HCT116 (cell line): ENCODE results near the gene DGKG. TPM values are rescaled to one million over a fixed set of nuclear protein-coding genes. Genes with fewer than 3 reads are reported as not detected.

Experiments
- ATAC-seq: fragments of 200-7000 bp; cut with Tn5 transposase; 2 replicates; pipeline ENCODE4 v1.9.1; 2020; ENCODE audit warnings: mild to moderate bottlenecking, moderate library complexity
- BruUV-seq: library from RNA; stranded (reverse); fragments of 400-500 nt; replicated peaks from 2 replicates; lab custom pipeline; 2021; lab: Mats Ljungman, UMichigan
- CTCF ChIA-PET: fragments of 300-600 bp; sonication (Branson Sonifier 250); formaldehyde crosslinking; loops from one replicate; lab custom pipeline; 2021; ENCODE audit warnings: antibody characterized with exemption; lab: Charles Lee
- POLR2A ChIA-PET: fragments of 300-600, 350-600 bp; sonication (Branson Sonifier 250); formaldehyde crosslinking; loops from one replicate; lab custom pipeline; 2021; ENCODE audit warnings: antibody characterized with exemption; lab: Charles Lee
- RAD21 ChIA-PET, 2 experiments: fragments of 300-600 bp; sonication (Branson Sonifier 250); formaldehyde crosslinking; loops; one replicate each; lab custom pipeline; 2023; ENCODE audit warnings: low total read pairs in 2 of 2; ENCODE audit not compliant: uncharacterized antibody in 2 of 2, unreplicated experiment in 2 of 2, low non-redundant PET in 1 of 2; lab: Charles Lee
- DNase-seq: peaks from one replicate; pipeline ENCODE4 v3.0.0-alpha.2; 2010; ENCODE audit warnings: low read depth, low spot score
- H2AFZ ChIP-seq: fragments of 200-600 bp; shearing (Covaris generic), sonication (generic); 2 replicates; pipeline ENCODE4 v1.6.1; 2017; ENCODE audit warnings: low read depth, mixed run types, mixed read lengths, antibody characterized with exemption, low read length; ENCODE audit not compliant: poor library complexity, severe bottlenecking
- H3K27ac ChIP-seq: 2 replicates; pipeline ENCODE4 v1.5.1; 2012; ENCODE audit warnings: low read depth, low read length
- H3K27me3 ChIP-seq: fragments of 200-600 bp; sonication (generic); 2 replicates; pipeline ENCODE4 v1.6.1; 2016; ENCODE audit warnings: mixed run types, low read length, mixed read lengths; ENCODE audit not compliant: insufficient read depth
- H3K36me3 ChIP-seq, 2 experiments: fragments of 200-500 bp in 1 of 2; fragments of 200-600 bp in 1 of 2; sonication (Bioruptor generic) in 1 of 2; sonication (generic) in 1 of 2; 2 replicates each; pipeline versions ENCODE4 v1.5.1 to v1.6.1; 2014 to 2016; ENCODE audit warnings: low read length in 2 of 2, inconsistent platforms in 1 of 2, mixed read lengths in 1 of 2, mixed run types in 1 of 2; ENCODE audit not compliant: insufficient read depth in 2 of 2, control insufficient read depth in 1 of 2
- H3K4me1 ChIP-seq, 2 experiments: fragments of 200-600 bp in 1 of 2; sonication (generic) in 1 of 2; 2 replicates each; pipeline versions ENCODE4 v1.5.1 to v1.6.1; 2012 to 2017; ENCODE audit warnings: low read length in 2 of 2, inconsistent platforms in 1 of 2, mild to moderate bottlenecking in 1 of 2, mixed read lengths in 1 of 2, mixed run types in 1 of 2, moderate library complexity in 1 of 2; ENCODE audit not compliant: insufficient read depth in 2 of 2, control insufficient read depth in 1 of 2
- H3K4me2 ChIP-seq: fragments of 200-600 bp; sonication (generic); 2 replicates; pipeline ENCODE4 v1.6.1; 2017; ENCODE audit warnings: mixed run types, low read length, mixed read lengths
- H3K4me3 ChIP-seq, 2 experiments: fragments of 200-600 bp in 1 of 2; sonication (generic) in 1 of 2; replicated peaks in 1 of 2; 2 replicates each; pipeline ENCODE4 v1.5.1; 2011 to 2016; ENCODE audit warnings: low read length in 2 of 2, control low read depth in 1 of 2, low read depth in 1 of 2, mild to moderate bottlenecking in 1 of 2, mixed read lengths in 1 of 2, mixed run types in 1 of 2
- H3K79me2 ChIP-seq: fragments of 200-600 bp; sonication (generic); 2 replicates; pipeline ENCODE4 v1.6.1; 2017; ENCODE audit warnings: mild to moderate bottlenecking, mixed run types, low read length, moderate library complexity, mixed read lengths; ENCODE audit not compliant: insufficient read depth
- H3K9ac ChIP-seq: fragments of 200-600 bp; sonication (generic); 2 replicates; pipeline ENCODE4 v1.6.1; 2016; ENCODE audit warnings: low read length, mixed read lengths
- H3K9me2 ChIP-seq: fragments of 200-600 bp; sonication (generic), shearing (Covaris generic); 2 replicates; pipeline ENCODE4 v1.6.1; 2017; ENCODE audit warnings: mixed run types, mild to moderate bottlenecking, moderate library complexity; ENCODE audit not compliant: insufficient read depth
- H3K9me3 ChIP-seq, 2 experiments: fragments of 200-500 bp in 1 of 2; fragments of 200-600 bp in 1 of 2; sonication (Bioruptor generic) in 1 of 2; sonication (generic) in 1 of 2; 2 replicates each; pipeline ENCODE4 v1.6.1; 2014 to 2017; ENCODE audit warnings: low read length in 2 of 2, mixed read lengths in 2 of 2, inconsistent platforms in 1 of 2, low read depth in 1 of 2, mild to moderate bottlenecking in 1 of 2, mixed run types in 1 of 2, moderate library complexity in 1 of 2; ENCODE audit not compliant: control insufficient read depth in 1 of 2, insufficient read depth in 1 of 2
- H4K20me1 ChIP-seq: fragments of 200-600 bp; sonication (generic), shearing (Covaris generic); 2 replicates; pipeline ENCODE4 v1.6.1; 2017; ENCODE audit warnings: mixed run types, mild to moderate bottlenecking, moderate library complexity; ENCODE audit not compliant: insufficient read depth
- ATF3 ChIP-seq: IDR thresholded peaks from 2 replicates; pipeline ENCODE4 v1.6.1; 2012
- CBX3 ChIP-seq: IDR thresholded peaks from 2 replicates; pipeline ENCODE4 v1.6.1; 2012; ENCODE audit warnings: low read depth
- CEBPB ChIP-seq: IDR thresholded peaks from 2 replicates; pipeline ENCODE4 v1.6.1; 2012; ENCODE audit warnings: low read depth
- CTCF ChIP-seq, 3 experiments: fragments of 200-600 bp in 1 of 3; sonication (generic) in 1 of 3; IDR thresholded peaks in 2 of 3; conservative IDR thresholded peaks in 1 of 3; 2 replicates each; pipeline ENCODE4 v1.5.1; 2012 to 2017; ENCODE audit warnings: low read depth in 2 of 3, low read length in 2 of 3, antibody characterized with exemption in 1 of 3, borderline replicate concordance in 1 of 3, control low read depth in 1 of 3, mild to moderate bottlenecking in 1 of 3, mixed read lengths in 1 of 3, mixed run types in 1 of 3, moderate library complexity in 1 of 3; ENCODE audit not compliant: insufficient read depth in 1 of 3
- ELF1 ChIP-seq: IDR thresholded peaks from 2 replicates; pipeline ENCODE4 v1.6.1; 2012; ENCODE audit warnings: low read depth, borderline replicate concordance
- EZH2phosphoT487 ChIP-seq: fragments of 200-600 bp; IDR thresholded peaks from 2 replicates; pipeline ENCODE4 v1.6.1; 2018; ENCODE audit warnings: antibody characterized with exemption, borderline replicate concordance
- FOSL1 ChIP-seq: IDR thresholded peaks from 2 replicates; pipeline ENCODE4 v1.6.1; 2012; ENCODE audit warnings: low read depth
- MAX ChIP-seq: IDR thresholded peaks from 2 replicates; pipeline ENCODE4 v1.6.1; 2012
- POLR2A ChIP-seq: IDR thresholded peaks from 2 replicates; pipeline ENCODE4 v1.7.0; 2011; ENCODE audit warnings: borderline replicate concordance; ENCODE audit not compliant: insufficient read depth, insufficient read length; ENCODE audit errors: extremely low read depth
- POLR2AphosphoS5 ChIP-seq: IDR thresholded peaks from 2 replicates; pipeline ENCODE4 v1.6.1; 2011; ENCODE audit warnings: mild to moderate bottlenecking, low read depth, low read length, moderate library complexity
- RAD21 ChIP-seq: IDR thresholded peaks from 2 replicates; pipeline ENCODE4 v1.6.1; 2012; ENCODE audit warnings: low read depth, mild to moderate bottlenecking
- REST ChIP-seq: IDR thresholded peaks from 2 replicates; pipeline ENCODE4 v1.6.1; 2012; ENCODE audit warnings: low read depth
- SP1 ChIP-seq: IDR thresholded peaks from 2 replicates; pipeline ENCODE4 v1.6.1; 2012; ENCODE audit warnings: low read depth
- SRF ChIP-seq: IDR thresholded peaks from 2 replicates; pipeline ENCODE4 v1.6.1; 2012; ENCODE audit warnings: low read depth
- TCF7L2 ChIP-seq: IDR thresholded peaks from 2 replicates; pipeline ENCODE4 v1.7.0; 2011; ENCODE audit warnings: borderline replicate concordance, inconsistent platforms; ENCODE audit not compliant: insufficient read depth, insufficient read length; ENCODE audit errors: extremely low read depth
- YY1 ChIP-seq: IDR thresholded peaks from 2 replicates; pipeline ENCODE4 v1.6.1; 2011; ENCODE audit warnings: low read length, low read depth, moderate library complexity, mild to moderate bottlenecking; ENCODE audit not compliant: insufficient replicate concordance; ENCODE audit errors: extremely low read depth
- ZBTB33 ChIP-seq: IDR thresholded peaks from 2 replicates; pipeline ENCODE4 v1.6.1; 2011; ENCODE audit warnings: mild to moderate bottlenecking, low read length, moderate library complexity; ENCODE audit not compliant: insufficient replicate concordance; ENCODE audit errors: extremely low read depth
- ZFX ChIP-seq: fragments of 450-650 bp; IDR thresholded peaks from 2 replicates; pipeline ENCODE4 v1.6.1; 2017
- ZNF274 ChIP-seq: fragments of 200-500 bp; sonication (Bioruptor generic); IDR thresholded peaks from 2 replicates; pipeline ENCODE4 v1.6.1; 2014; ENCODE audit warnings: mild to moderate bottlenecking, low read depth, low read length, inconsistent platforms
- intact Hi-C: fragments of 100-400 bp; cut with micrococcal nuclease; formaldehyde crosslinking; loops from 2 replicates; pipeline ENCODE4 v1.10.0; 2022
- total RNA-seq: library from RNA; stranded (reverse); gene quantifications from one replicate; pipeline ENCODE4 v1.2.1, GENCODE V29; 2021; ENCODE audit not compliant: unreplicated experiment

Gene DGKG
- total RNA-seq, 1 experiment from 2014 or later: 4.8 TPM

GRCh38 chr3:186251948-186252619, 110.0 kb downstream of the DGKG start:
- ChIA-PET POLR2A (no interaction called here), CTCF (no interaction called here)
- intact Hi-C loops: loop anchor here (10.0 kb wide), 1 partner anchor 573 kb away; no protein-coding TSS in a partner anchor

More at GRCh38 chr3:186251948-186252619, 110.0 kb downstream of the DGKG start:
- no peak overlapping the region for H3K4me3 ChIP-seq
- ATAC-seq (no peak), DNase-seq (no peak)
- H3K9me2 ChIP-seq: no peaks in the 10 kb centered on the region
- no peaks in the 10 kb centered on the region for H3K9me3 ChIP-seq
- TF ChIP-seq REST (no peak), POLR2AphosphoS5 (no peak), ATF3 (no peak), ZNF274 (no peak), CEBPB (no peak), MAX (no peak), SP1 (no peak), RAD21 (no peak), FOSL1 (no peak), CBX3 (no peak), SRF (no peak), TCF7L2 (no peak), ELF1 (no peak), EZH2phosphoT487 (no peak), YY1 (no peak), ZBTB33 (no peak), CTCF (IDR thresholded peaks at IDR 0.05 in 2 of 3, conservative IDR thresholded peaks at IDR 0.05 in 1 of 3; ENCODE audit: borderline replicate concordance in 1 of 3, insufficient read depth in 1 of 3, low read depth in 2 of 3, low read length in 2 of 3) (no peak), POLR2A (no peak), ZFX (no peak)
- H3K9ac ChIP-seq: no peak overlapping the region
- no peak overlapping the region for H2AFZ ChIP-seq
- no peaks in the 10 kb centered on the region for H3K27me3 ChIP-seq
- RAD21 ChIA-PET: no interaction called here
- H3K27ac ChIP-seq: no peak overlapping the region
- H4K20me1 ChIP-seq: no peaks in the 10 kb centered on the region
- H3K4me1 ChIP-seq: no peaks in the 10 kb centered on the region
- H3K4me2 ChIP-seq: no peak overlapping the region
- no peaks in the 10 kb centered on the region for H3K79me2 ChIP-seq
- H3K36me3 ChIP-seq: no peaks in the 10 kb centered on the region
- no TSS peak for BruUV-seq
